ENCODE results near the gene IGFALS. TPM values are rescaled to one million over a fixed set of nuclear protein-coding genes. Genes with fewer than 3 reads are reported as not detected.

The IGFALS gene
- total RNA-seq, 2 experiments from 2014 or later, result not detected

DNA sequence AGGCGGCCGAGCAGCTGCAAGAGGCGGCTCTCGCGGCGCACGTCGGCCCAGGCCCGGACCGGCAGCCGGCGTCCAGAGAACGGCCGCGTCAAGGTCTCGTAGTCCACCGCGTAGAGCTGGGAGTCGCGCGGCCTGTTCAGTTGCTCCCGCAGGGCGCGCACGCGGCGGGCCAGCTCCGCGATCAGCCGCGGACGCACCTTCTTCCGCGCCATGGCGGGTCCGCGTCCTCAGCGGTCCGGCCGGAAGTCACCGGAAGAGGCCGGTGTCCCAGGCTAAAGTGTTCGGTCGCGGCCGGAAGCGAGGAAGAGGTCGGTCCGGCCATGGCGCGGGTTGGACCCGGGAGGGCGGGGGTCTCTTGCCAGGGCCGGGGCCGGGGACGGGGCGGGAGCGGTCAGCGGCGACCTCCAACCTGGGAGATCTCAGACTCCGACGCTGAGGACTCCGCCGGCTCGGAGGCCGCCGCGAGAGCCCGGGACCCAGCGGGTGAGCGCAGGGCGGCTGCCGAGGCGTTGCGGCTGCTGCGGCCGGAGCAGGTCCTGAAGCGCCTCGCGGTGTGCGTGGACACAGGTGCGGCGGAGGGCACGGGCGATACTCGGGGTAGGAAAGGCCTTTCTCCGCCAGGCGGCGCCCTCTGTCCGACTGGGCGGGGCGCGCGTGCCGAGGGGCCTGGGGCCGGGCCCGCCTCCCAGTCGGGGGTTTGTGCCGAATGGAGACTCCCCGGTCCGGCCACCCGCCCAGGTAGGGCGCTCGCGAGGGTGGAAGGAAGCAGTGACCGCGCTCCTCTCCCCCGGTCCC is 20.4 kb downstream of the IGFALS start, which contains the start of gene MRPS34:
TSS of gene MRPS34 (minus strand) at position 227 of the 795 bp plus-strand sequence. CDS start at position 212, 15 bp downstream.
- Mint-ChIP-seq H3K9me3 (ENCODE audit: low read depth) (no peaks in the 10 kb centered on the region), H3K4me1 (peaks cover 9% of the 10 kb centered on the region), H3K27me3 (no peaks in the 10 kb centered on the region), H3K27ac (peak within 1 kb of the TSS; percentile 99), H3K4me3 (peak within 1 kb of the TSS; percentile 94), H3K36me3 (ENCODE audit: low read depth) (peaks cover 19% of the 10 kb centered on the region)
- intact Hi-C loops (cut with DNase I, micrococcal nuclease), result loop anchor here (1.0 to 5.0 kb wide), 18 partner anchors 9 to 1091 kb away; partner anchors contain the start of genes MAPK8IP3 (in 2 of the 2), NUBP2 (in 2 of the 2), SPSB3 (in 2 of the 2) and CRAMP1 (in 1 of the 2)
- ChIA-PET POLR2A (interaction anchor here (1.4 to 5.2 kb wide), 2 partner anchors 10 to 192 kb away, joined by 3 to 39 read pairs; partner anchors contain the start of genes NUBP2, RPS2 and SPSB3), CTCF (interaction anchor here (0.7 to 2.0 kb wide), 4 partner anchors 10 to 1239 kb away, joined by 3 to 16 read pairs (median 4); partner anchors contain the start of genes NUBP2 and SPSB3)
- ATAC-seq (peak; percentile 53), DNase-seq (peak; percentile 90)

DNA sequence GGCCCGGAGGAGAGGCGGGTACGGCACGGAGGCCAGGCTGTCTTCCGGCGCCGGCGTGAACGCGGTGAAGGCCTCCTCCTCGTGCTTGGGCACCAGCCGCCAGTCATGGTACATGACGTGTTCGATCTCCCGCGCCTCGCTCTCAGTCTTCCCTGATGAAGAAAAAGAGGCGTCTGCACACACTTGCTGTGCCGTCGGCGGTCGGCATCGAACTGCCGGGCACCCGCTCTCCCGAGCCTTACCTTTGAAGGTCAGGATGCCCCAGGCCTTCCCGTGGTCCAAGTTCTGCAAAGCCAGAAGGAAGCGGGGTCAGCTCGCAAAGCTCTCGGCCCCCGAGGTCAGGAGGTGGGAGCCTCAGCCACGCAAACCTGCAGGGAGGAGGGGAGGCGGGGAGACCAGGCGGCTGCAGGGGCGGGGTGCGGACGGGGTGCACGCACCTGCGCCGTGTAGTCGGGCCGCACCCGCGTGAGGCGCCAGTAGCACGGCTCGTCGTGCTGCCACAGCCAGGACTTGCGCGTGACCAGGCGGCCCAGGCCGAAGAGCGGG is 21.1 kb downstream of the IGFALS start, which contains the start of gene EME2:
TSS of gene EME2 (plus strand) at position 449 of the 546 bp plus-strand sequence. CDS start 418 bp downstream, outside the sequence.
- ATAC-seq (peak; percentile 30), DNase-seq (peak; percentile 82)
- peaks cover 9% of the 10 kb centered on the region for H3K4me1 Mint-ChIP-seq
- intact Hi-C loops (cut with DNase I, micrococcal nuclease), result loop anchor here (2.0 to 5.0 kb wide), 9 partner anchors 65 to 1090 kb away; partner anchors contain the start of genes GNPTG (in 1 of the 2), JMJD8 (in 1 of the 2), MAPK8IP3 (in 1 of the 2) and MLST8 (in 1 of the 2)
- no peaks in the 10 kb centered on the region for H3K27me3 Mint-ChIP-seq
- no peaks in the 10 kb centered on the region for H3K9me3 Mint-ChIP-seq (ENCODE audit: low read depth)
- POLR2A ChIA-PET, result interaction anchor here (1.4 to 5.2 kb wide), 2 partner anchors 10 to 192 kb away, joined by 3 to 39 read pairs; partner anchors contain the start of genes NUBP2, RPS2 and SPSB3
- peaks cover 22% of the 10 kb centered on the region for H3K36me3 Mint-ChIP-seq (ENCODE audit: low read depth)
- CTCF ChIA-PET, result interaction anchor here (1.3 to 2.0 kb wide), 2 partner anchors 10 to 65 kb away, joined by 4 to 16 read pairs; partner anchors contain the start of genes NUBP2 and SPSB3
- peak within 1 kb of the TSS; percentile 99 for H3K27ac Mint-ChIP-seq
- peak within 1 kb of the TSS; percentile 94 for H3K4me3 Mint-ChIP-seq

DNA sequence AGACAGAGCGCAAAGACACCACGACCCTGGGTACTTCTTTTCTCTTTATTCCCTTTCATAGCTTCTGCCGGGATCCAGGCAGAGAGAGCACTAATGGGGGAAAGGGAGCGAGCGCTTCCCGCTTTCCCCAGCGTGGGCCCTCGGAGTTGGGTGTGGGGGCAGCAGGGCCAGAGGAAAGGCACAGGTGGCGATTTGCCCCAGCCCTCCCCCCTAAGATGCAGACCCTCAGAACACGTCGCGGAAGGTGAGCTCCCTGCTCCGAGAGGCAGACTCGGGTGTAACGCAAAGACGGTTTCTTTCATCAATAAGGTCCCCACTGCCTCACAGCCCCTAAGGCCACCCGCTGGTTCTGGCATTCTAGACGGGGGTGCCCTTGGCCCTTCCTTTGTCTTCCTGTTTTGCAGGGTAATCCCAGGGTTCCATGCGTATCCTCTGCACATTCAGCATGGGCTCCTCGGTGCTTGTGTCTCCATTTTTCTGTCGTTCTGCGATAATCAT is 21.6 kb downstream of the IGFALS start:
- POLR2A ChIA-PET, result interaction anchor here (1.4 to 5.2 kb wide), 2 partner anchors 11 to 193 kb away, joined by 3 to 39 read pairs; partner anchors contain the start of genes NUBP2, RPS2 and SPSB3

DNA sequence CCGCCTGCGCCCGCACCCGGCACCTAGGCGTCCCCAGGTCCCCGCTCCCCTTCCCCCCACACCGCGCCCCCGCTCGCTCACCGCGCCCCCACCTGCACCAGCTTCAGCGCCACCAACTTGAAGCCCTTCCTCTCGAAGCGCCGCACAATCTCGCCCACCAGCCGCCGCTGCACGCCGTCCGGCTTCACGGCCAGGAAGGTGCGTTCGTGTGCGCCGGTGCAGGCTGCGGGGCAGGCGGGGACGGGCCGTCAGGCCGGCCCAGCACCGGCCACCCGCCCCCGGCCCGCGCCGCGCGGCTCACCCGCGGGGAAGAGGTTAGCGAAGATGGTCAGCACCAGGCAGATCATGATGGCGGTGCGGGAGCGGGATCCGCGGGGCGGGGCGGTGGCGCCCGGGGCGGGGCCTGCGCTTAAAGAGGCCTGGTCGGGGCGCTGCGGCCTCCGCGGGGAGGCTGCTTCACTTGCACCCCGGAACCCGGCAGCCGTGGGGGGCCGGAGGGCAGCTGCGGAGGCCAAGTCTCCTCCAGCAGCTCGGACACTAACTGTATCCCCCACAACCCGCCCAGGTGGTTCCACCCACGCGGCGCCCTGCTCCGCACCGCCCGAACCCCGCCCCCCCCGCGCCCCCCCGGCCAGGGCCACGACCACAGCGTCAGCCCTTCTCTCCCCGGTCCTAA is 22.2 kb downstream of the IGFALS start, which contains the start of gene NME3:
TSS of gene NME3 (minus strand) at position 356 of the 676 bp plus-strand sequence. CDS start at position 347, 9 bp downstream.
- Mint-ChIP-seq H3K4me1 (peaks cover 9% of the 10 kb centered on the region), H3K27ac (peak within 1 kb of the TSS; percentile 99), H3K4me3 (peak within 1 kb of the TSS; percentile 94), H3K9me3 (ENCODE audit: low read depth) (no peaks in the 10 kb centered on the region), H3K36me3 (ENCODE audit: low read depth) (peaks cover 18% of the 10 kb centered on the region), H3K27me3 (no peaks in the 10 kb centered on the region)
- ChIA-PET CTCF (interaction anchor here (0.5 to 2.0 kb wide), 3 partner anchors 11 to 384 kb away, joined by 3 to 16 read pairs (median 4); partner anchors contain the start of genes NUBP2, SPSB3 and TRAF7), POLR2A (interaction anchor here (5.2 kb wide), 1 partner anchor 11 kb away, joined by 39 read pairs; the partner anchor contains the start of genes NUBP2 and SPSB3)
- DNase-seq (peak; percentile 88), ATAC-seq (peak; percentile 53)
- intact Hi-C loops (cut with DNase I, micrococcal nuclease), result loop anchor here (1.0 to 5.0 kb wide), 6 partner anchors 64 to 1089 kb away; partner anchors contain the start of genes GNPTG (in 1 of the 2), JMJD8 (in 1 of the 2), MAPK8IP3 (in 1 of the 2) and STUB1 (in 1 of the 2)

More for the DNA sequence above, 21.6 kb downstream of the IGFALS start:
- DNase-seq (no peak), ATAC-seq (no peak)
- Mint-ChIP-seq H3K36me3 (ENCODE audit: low read depth) (peaks cover 22% of the 10 kb centered on the region), H3K4me1 (peaks cover 9% of the 10 kb centered on the region), H3K27ac (peak overlapping the region; percentile 99), H3K4me3 (peak overlapping the region; percentile 94), H3K27me3 (no peaks in the 10 kb centered on the region), H3K9me3 (ENCODE audit: low read depth) (no peaks in the 10 kb centered on the region)
- CTCF ChIA-PET, result interaction anchor here (1.3 to 2.0 kb wide), 2 partner anchors 11 to 64 kb away, joined by 4 to 16 read pairs; partner anchors contain the start of genes NUBP2 and SPSB3
- intact Hi-C loops (cut with DNase I, micrococcal nuclease), result loop anchor here (1.0 to 5.0 kb wide), 11 partner anchors 65 to 1090 kb away; partner anchors contain the start of genes GNPTG (in 1 of the 2), JMJD8 (in 1 of the 2), MAPK8IP3 (in 1 of the 2) and MLST8 (in 1 of the 2)

DNA sequence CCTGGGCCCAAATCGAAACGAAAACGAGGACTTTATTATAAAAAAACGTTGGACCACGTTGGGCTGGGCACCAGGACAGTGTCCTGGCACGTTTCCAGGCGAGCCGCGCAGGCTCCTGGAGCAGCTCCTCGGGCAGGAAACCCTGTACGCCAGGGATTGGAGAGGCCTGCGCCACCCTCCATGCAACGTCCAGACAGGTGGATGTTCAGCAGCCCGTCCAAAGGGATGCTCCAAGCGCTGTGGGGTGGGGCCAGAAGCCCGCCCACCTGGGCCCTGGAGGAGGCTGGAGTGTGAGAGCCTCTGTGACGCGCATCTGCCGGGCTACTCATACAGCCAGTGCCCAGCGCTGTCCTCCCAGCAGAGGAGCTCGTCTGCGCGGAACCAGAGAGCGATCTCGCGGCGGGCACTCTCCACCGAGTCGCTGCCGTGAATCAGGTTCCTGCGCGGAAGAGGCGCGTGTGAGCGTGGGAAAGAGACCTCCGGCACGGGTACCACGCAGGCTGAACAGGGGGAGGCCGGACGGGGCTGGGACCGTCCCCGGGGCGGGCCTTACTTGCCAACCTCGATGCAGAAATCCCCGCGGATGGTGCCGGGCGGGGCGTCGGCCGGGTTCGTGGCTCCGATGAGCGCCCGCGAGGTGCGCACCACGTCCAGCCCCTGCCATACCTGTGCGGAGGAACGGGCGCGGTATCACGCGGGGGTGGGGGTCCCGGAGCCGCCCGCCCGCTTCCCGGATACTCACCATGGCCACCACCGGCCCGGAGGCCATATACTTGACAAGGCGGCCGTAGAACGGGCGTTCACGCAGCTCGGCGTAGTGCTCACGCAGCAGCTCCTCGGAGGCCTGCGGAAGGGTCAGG is 22.9 kb downstream of the IGFALS start:
- intact Hi-C loops (cut with DNase I, micrococcal nuclease), result loop anchor here (1.0 to 5.0 kb wide), 6 partner anchors 63 to 1088 kb away; partner anchors contain the start of genes GNPTG (in 1 of the 2), JMJD8 (in 1 of the 2), MAPK8IP3 (in 1 of the 2) and STUB1 (in 1 of the 2)
- ChIA-PET POLR2A (interaction anchor here (0.8 to 5.2 kb wide), 3 partner anchors 12 to 195 kb away, joined by 3 to 39 read pairs (median 4); partner anchors contain the start of genes NUBP2, RPS2 and SPSB3), CTCF (interaction anchor here (0.5 to 1.0 kb wide), 2 partner anchors 12 to 385 kb away, joined by 3 to 4 read pairs; partner anchors contain the start of genes NUBP2, SPSB3 and TRAF7)
- Mint-ChIP-seq H3K27ac (peak overlapping the region; percentile 84), H3K4me3 (peak overlapping the region; percentile 94), H3K27me3 (no peaks in the 10 kb centered on the region), H3K36me3 (ENCODE audit: low read depth) (peaks cover 18% of the 10 kb centered on the region), H3K9me3 (ENCODE audit: low read depth) (no peaks in the 10 kb centered on the region), H3K4me1 (peaks cover 9% of the 10 kb centered on the region)
- peak; percentile 76 for DNase-seq
- ATAC-seq, result peak; percentile 27

DNA sequence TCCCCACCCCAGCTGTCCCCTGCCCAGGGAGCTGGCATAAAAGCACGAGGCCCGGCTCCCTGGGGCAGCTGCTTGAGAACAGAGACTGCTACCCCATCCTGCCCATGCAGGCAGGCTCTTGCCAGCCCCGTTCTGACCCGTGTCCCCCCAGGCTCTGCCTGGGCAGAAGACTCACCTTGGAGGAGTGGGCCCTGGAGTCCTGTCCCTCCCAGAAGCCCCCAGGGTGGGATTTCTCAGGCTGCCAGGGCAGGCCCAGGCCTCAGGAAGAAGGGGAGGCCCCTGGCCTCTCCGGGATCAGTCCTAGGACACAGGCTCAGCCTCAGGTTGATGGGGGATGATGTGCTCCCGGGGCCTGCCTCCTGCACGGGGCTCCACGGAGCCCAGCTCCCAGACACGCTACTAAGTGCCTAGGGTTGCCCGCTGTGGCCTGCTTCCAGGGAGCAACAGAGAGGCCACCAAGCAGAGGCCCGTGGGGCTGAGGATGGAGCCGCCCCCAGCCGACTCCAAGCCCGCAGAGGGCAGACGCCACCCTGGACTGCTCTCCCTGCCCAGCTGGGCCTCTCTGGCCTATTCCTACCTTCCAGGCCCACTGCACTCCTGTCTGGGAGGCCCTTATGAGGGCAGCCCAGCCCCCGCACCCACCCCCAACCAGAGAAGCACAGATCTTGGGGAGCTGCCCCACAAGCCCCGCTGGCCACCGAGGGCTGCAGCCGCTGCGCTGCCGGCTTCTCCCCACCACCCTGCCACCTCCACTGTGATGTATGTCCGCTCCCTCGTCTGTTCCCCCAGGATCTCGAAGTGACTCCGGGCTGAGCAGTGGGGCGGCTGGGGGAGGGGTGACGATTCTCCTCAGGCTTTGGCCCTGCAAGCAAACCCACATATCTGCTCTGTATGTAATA is 23.9 kb downstream of the IGFALS start:
- H3K9me3 Mint-ChIP-seq (ENCODE audit: low read depth), result no peaks in the 10 kb centered on the region
- intact Hi-C loops (cut with DNase I, micrococcal nuclease), result loop anchor here (5.0 kb wide), 4 partner anchors 62 to 1087 kb away; partner anchors contain the start of genes GNPTG (in 1 of the 2), JMJD8 (in 1 of the 2), MAPK8IP3 (in 1 of the 2) and STUB1 (in 1 of the 2)
- H3K4me3 Mint-ChIP-seq, result peak overlapping the region; percentile 94
- H3K27me3 Mint-ChIP-seq, result no peaks in the 10 kb centered on the region
- peak overlapping the region; percentile 33 for H3K27ac Mint-ChIP-seq
- no peak for DNase-seq
- no peak for ATAC-seq
- POLR2A ChIA-PET, result interaction anchor here (0.8 to 5.2 kb wide), 4 partner anchors 13 to 196 kb away, joined by 3 to 39 read pairs (median 4); partner anchors contain the start of genes NUBP2, RPS2 and SPSB3
- H3K4me1 Mint-ChIP-seq, result peaks cover 7% of the 10 kb centered on the region
- CTCF ChIA-PET, result interaction anchor here (1.0 kb wide), 1 partner anchor 13 kb away, joined by 4 read pairs; the partner anchor contains the start of genes NUBP2 and SPSB3
- H3K36me3 Mint-ChIP-seq (ENCODE audit: low read depth), result peaks cover 20% of the 10 kb centered on the region

DNA sequence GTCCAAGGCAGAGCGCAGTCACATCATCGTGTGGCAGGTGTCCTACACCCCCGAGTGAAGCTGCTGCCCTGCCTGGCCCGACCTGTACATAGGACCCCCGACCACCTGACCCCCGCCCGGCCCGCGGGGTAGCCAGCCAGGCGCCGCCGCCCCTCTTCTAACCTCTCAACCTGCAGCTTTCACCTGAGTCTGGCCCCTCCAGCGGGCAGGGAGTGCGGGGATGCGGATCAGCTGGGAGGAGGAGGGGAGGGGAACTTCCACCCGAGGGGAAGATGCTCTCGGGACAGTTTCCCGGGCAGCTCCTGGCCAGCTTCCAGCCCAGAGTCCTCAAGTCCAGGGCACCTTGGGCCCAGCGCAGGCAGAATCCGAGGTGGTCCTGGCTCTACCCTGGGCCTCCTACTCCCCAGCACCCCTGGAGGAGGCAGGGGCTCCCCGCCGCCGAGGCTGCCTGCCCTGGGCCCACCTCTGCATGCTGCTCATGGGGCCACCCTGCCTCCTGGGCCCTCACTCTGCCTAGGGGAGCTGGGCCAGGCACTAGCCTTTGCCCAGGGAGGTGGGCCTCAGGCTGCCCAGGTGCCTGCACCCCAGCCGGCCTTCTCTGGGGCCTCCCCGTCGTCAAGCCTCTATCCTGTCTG is 24.6 kb downstream of the IGFALS start:
- ChIA-PET CTCF (no interaction called here), POLR2A (interaction anchor here (1.2 kb wide), 1 partner anchor 14 kb away, joined by 4 read pairs; the partner anchor contains the start of genes NUBP2 and SPSB3)
- Mint-ChIP-seq H3K36me3 (ENCODE audit: low read depth) (peaks cover 20% of the 10 kb centered on the region), H3K4me3 (no peak overlapping the region), H3K9me3 (ENCODE audit: low read depth) (no peaks in the 10 kb centered on the region), H3K4me1 (peaks cover 7% of the 10 kb centered on the region), H3K27ac (no peak overlapping the region), H3K27me3 (no peaks in the 10 kb centered on the region)
- intact Hi-C loops (cut with DNase I, micrococcal nuclease), result no loop called here
- no peak for ATAC-seq
- no peak for DNase-seq
